Neural cell (in vitro differentiated cells): Measurements from ENCODE around the gene CLEC18C.
"Not testable (repeated sequence)": the region's sequence is repeated elsewhere in the genome, so short reads cannot be mapped to it uniquely, and the experiment has no call there.

ENCODE experiments used
- CTCF ChIP-seq: fragments of 450-650 bp; IDR thresholded peaks from 2 replicates; pipeline ENCODE4 v1.5.1; 2014; ENCODE audit warnings: antibody characterized with exemption, mild to moderate bottlenecking, moderate library complexity; ENCODE audit not compliant: poor library complexity, severe bottlenecking
- EP300 ChIP-seq: fragments of 450-650 bp; conservative IDR thresholded peaks from 2 replicates; pipeline ENCODE4 v1.6.1; 2014; ENCODE audit warnings: antibody characterized with exemption, mild to moderate bottlenecking, moderate library complexity; ENCODE audit not compliant: poor library complexity, severe bottlenecking
- RAD21 ChIP-seq: fragments of 450-650 bp; conservative IDR thresholded peaks from 2 replicates; pipeline ENCODE4 v1.6.1; 2014; ENCODE audit warnings: antibody characterized with exemption, mild to moderate bottlenecking, moderate library complexity
- TAF1 ChIP-seq: IDR thresholded peaks from 2 replicates; pipeline ENCODE4 v1.6.1; 2012; ENCODE audit warnings: low read depth

- TF ChIP-seq RAD21, EP300, CTCF, TAF1: not testable (repeated sequence)
Measured at GRCh38 chr16:70188608-70188915, 15.0 kb downstream of the CLEC18C start.
